NCI-H1694 treated with DMSO at 0.1 percent for 48 hours (cell line): Measurements from ENCODE around the gene PDGFC.

Source experiments
- DNase-seq: peaks from one replicate; lab custom pipeline; 2025; lab: John Stamatoyannopoulos, UW

The PDGFC gene

DNA sequence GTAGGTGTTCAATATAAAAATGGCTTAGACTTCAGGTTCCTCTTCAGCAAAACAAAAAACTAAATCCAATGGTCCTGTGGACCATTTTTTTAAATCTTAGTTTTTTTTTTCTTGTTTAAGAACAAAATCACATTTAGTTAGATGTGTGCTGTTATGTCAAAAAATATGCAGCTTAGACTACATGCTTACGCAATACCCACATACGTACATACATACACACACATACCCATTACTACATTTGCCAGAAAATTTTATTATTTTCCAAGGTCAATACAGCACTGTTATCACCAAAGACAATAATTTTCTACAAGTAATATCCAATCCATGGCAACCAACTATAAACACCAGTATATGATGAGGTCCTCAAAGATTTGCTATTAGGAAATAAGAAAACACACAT lies 144.1 kb downstream of the PDGFC start:
- no peak for DNase-seq

DNA sequence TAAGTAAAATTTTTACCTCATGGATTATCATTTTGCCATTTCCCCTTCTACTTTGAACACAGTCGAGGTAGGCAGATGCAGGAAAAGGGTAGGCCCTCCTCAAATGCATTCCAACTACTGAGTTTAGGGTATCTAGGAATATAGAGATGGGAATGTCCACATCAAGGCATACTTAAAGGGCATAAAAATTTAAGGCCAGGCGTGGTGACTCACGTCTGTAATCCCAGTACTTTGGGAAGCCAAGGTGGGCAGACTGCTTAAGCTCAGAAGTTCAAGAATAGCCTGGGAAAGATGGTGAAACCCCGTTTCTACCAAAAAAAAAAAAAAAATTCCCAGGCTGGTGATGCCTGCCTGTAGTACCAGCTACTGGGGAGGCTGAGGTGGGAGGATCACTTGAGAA lies 146.5 kb downstream of the PDGFC start:
- no peak for DNase-seq

DNA sequence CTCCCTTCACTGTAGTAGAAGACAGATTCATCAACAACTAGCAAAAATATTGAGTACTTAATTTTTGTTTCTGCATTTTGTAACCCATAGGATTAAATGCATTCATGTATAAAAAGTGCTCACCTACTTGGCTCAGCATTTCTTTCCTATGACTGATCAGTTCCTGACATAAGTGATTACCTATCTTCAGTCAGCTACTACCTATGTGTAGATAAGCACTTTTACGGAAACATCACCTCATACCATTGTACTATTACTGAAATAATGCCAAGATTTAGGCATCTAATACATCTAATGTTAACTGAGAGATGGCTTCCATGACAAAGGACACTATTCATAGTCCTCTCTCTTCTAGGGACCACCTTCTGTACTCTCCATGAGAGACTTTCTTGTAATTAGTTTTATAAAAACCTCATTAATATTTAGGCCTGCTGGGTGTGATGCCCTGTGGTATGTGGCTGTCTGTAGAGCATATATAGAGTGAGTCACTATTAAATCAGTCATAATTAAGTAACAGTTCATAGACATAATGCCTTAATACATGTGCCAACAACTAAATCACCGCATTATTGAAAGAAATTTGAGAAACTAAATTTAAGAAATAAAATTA lies 147.0 kb downstream of the PDGFC start:
- no peak for DNase-seq

- no peak for DNase-seq
These were observed 150.7 kb downstream of the PDGFC start for GRCh38 chr4:156820931-156821330.

- no peak for DNase-seq
These were observed 155.2 kb downstream of the PDGFC start for GRCh38 chr4:156816360-156816755.

GRCh38 chr4:156815717-156816359 lies 155.8 kb downstream of the PDGFC start:
- DNase-seq, result peak; percentile 23

- DNase-seq, result no peak
These were observed 159.6 kb downstream of the PDGFC start for GRCh38 chr4:156811963-156812362.

- DNase-seq, result no peak
These were observed 160.3 kb downstream of the PDGFC start for GRCh38 chr4:156811286-156811685.

DNA sequence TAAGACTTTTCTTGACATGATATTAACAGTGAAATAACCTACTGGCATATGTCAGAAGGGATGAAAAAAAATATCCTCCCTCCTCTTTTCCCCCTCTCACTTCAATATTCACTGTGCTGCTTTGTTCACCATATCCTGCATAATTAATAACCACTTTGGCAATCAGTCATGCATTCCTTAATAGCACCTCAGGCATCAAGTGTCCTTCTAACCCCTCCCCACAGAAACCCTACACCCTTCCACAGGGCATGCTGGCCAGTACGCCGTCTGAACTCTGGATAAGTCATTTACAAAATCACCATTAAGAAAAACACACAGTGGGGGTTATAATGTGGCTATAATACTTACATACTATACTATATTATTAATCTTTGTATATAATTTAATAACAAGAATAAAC lies 165.9 kb downstream of the PDGFC start:
- no peak for DNase-seq

DNA sequence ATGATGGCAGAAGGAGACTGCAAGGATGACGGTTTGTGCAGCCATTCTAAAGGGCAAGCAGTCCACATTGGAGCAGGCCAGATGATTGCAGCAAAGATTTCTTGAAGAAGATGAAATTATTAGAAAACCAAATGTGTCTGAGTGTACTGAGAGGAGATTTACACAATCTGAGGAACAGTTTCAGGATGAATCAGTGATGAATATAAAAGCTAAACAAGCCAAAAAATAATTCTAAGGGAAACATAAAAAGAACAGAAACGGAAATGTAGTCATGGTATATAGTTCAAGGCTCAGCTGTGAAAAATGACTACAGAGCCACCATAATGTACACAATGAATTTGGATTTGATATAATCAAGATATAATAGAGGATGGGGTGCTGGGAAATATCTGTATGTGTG lies 168.5 kb downstream of the PDGFC start:
- no peak for DNase-seq

DNA sequence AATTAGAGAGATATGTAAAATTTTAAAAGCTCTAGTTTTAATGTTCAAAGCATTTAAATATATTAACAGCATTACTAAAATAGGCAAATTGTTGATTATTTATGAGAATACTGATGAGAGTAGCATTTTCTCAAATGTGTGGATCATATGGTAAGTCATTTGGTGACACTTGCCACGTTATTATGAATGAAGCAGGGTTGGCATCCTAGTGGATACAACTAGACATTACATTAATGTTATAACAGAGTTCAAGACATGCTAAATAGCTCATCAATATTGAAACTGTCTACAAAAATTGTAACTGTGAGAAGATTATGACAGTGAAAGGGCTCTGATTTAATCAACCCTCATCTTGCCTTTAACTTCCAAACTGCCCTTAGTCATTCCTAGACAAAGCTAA lies 171.1 kb downstream of the PDGFC start:
- no peak for DNase-seq

- no peak for DNase-seq
These were observed 172.4 kb downstream of the PDGFC start for GRCh38 chr4:156799121-156799589.

- no peak for DNase-seq
These were observed 173.2 kb downstream of the PDGFC start for GRCh38 chr4:156798438-156798837.

- no peak for DNase-seq
These were observed 174.4 kb downstream of the PDGFC start for GRCh38 chr4:156797206-156797605.

DNA sequence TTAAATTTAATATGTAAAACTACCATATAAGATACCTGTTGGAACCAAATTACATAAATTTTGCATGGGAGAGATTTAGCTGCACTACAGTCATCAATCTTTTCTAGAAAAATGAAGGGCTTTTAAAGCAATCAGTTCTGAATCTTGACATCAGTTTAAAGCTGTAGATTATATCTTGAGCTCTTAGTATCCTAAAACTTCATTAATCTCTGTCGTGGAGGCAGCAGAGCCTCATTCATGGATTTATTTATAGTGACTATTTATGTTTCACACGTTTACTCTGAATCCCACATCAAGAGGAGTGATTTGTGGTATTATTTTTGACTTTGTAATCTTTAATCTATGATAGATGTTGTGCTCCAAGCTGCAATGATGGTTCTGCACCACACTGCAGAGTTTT lies 175.9 kb downstream of the PDGFC start:
- DNase-seq, result no peak

DNA sequence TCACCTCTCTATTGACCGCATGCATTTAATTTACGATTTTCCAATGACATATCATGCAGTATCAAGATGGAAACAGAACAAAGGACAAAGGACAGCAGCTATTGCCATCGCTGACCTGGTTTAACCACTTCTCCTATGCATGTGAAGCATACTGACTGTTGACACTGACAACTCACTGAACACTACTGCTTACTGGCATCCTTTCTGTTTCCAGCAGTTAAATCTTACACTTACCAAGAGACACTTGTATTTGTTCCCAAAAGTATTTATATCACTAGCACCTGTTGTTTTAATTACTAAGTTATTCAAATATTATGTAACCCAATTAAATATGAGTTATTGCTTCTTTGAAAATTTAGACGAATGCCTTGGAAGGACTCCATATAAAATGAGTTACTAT lies 176.7 kb downstream of the PDGFC start:
- no peak for DNase-seq

DNA sequence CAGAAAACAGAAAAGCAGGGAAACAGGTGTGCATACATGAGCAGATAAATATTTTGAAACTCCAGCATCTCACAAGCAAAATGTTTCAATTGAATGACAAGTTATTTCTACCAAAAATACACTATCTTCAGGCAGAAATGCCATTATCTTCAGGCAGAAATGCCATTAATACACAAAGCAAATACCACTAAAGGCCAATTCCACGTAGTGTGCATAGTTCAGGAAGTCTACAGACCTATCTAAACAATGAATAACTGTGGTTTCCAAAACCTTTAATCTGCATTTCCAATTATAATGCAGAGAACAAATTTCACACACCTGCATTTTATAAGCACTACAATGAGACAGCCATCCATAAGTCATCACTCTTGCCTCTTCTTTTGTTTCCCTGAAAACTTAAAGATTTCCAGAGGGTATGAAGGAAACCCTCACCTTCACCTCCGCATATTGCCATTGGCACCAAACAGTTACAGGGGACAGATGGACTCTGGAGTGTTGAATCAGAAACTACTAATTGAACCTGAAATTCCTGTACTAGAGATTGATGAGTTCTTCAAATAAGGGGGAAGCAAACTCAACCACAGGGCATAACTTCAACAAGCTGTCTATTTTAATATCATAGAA lies 179.0 kb downstream of the PDGFC start:
- DNase-seq, result no peak

DNA sequence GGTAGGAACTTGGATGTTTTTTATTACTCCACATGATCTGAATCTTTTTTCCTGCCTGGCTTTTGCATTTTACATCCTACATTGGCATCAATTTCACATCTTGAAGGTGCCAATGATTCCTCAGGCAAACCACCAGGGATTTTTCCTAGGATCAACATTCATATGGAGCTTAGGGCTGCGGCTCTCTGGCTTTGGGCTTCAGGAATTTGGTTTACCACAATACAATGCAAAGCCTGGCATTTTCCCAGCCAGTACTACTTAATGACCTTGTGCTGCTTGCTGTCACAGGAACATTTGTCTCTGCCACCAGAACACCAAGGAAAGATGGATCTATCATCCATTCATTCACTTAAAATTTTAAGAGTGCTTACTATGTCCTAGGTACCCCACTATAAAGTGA lies 180.7 kb downstream of the PDGFC start:
- DNase-seq, result no peak

DNA sequence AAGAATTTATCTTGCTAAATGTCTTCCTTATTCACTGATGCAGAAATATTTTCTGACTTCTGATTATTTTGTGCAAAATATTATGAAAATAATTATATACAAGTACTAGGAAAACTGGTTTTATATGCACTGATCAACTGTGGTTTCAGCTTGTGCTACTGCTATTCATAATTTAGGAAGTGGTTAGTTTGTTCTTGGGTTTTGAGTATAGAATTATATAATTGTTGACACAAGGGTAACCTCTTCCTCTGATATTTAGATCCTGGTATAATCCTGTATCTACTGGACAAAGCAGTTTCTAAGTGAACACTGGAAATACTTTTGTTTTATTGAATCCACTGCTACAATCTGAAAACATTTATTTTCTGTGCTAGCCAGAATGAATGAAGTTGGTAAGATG lies 182.8 kb downstream of the PDGFC start:
- DNase-seq, result no peak

GRCh38 chr4:156786713-156787112 lies 184.9 kb downstream of the PDGFC start:
- no peak for DNase-seq

DNA sequence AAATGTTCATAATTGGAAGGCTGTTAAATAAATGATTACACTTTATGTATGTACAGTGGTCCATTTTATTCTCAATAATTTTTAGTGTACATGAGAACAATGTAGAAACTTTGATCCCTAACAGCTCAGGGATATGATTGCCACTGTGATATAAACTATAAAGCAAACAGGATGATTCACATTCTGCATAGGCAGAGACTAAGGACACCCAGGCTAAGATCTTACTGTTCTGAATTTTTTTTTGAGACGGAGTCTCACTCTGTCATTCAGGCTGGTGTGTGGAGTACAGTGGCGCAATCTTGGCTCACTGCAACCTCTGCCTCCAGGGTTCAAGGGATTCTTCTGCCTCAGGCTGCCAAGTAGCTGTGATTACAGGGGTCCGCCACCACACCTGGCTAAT lies 186.6 kb downstream of the PDGFC start:
- no peak for DNase-seq

DNA sequence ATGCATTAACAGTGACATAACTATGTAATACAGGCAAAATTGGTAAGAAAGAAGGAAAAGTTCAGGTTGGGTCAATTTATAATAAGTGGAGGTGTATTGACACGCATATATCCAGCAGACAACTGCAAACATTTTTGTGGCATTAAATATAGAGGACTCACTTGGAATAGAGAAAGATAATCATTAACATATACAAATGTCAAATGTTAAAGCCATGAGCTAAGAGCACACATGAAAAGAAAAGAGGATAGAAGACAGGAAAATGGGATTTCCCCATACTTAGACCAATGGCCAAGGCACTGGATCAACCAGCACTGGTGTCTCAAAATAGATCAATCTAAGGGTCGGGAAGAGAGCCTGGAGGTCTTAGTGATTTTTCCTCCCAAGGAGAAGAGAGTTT lies 187.6 kb downstream of the PDGFC start:
- DNase-seq, result no peak

DNA sequence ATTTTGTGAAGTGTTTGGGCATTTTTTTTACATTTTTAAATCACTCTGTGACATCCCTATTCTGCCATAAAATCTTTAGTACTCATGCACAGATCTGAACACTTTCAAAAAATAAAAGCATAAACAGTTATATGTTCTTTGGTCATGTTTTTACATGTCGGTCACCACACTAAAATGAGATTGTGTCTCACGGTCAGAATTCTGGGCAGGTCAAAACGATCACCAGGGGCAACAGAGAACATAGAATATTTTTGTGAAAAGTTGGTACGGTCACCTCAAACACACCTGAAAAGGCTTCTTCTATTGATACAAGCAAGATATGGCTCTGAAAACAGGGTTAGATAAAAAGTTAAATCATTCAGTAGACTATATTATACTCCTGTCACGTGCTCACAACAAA lies 189.1 kb downstream of the PDGFC start:
- no peak for DNase-seq

GRCh38 chr4:156781852-156782251 lies 189.7 kb downstream of the PDGFC start:
- no peak for DNase-seq
